GM19372 (cell line): ENCODE data around the gene HSPA4.
"Not testable (repeated sequence)": the region's sequence is repeated elsewhere in the genome, so short reads cannot be mapped to it uniquely, and the experiment has no call there.

ENCODE experiments used
- ATAC-seq: cut with Tn5 transposase; IDR thresholded peaks from one replicate; pipeline ENCODE4 v1.9.1; 2021; ENCODE audit warnings: mild to moderate bottlenecking, low read depth, moderate library complexity; ENCODE audit not compliant: unreplicated experiment

The HSPA4 gene

DNA sequence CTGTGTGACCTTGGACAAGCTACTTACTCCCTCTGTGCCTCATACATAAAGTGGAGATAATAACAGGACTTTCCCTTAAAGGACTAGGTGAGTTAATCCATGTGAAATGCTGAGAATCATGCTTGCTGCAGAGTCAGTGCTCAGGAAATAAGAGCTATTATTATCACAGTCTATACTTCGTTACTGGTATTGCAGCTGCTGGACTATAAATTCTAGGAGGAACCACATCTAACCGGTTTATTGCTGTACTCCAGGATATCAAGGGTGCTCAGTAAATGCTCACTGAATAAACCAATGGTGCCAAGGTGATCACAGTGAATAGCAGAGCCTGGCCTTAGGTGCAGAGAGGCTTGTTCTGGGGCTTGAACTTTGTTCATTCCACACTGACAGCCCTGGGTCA is 69.3 kb downstream of the HSPA4 start:
- ATAC-seq = no peak

DNA sequence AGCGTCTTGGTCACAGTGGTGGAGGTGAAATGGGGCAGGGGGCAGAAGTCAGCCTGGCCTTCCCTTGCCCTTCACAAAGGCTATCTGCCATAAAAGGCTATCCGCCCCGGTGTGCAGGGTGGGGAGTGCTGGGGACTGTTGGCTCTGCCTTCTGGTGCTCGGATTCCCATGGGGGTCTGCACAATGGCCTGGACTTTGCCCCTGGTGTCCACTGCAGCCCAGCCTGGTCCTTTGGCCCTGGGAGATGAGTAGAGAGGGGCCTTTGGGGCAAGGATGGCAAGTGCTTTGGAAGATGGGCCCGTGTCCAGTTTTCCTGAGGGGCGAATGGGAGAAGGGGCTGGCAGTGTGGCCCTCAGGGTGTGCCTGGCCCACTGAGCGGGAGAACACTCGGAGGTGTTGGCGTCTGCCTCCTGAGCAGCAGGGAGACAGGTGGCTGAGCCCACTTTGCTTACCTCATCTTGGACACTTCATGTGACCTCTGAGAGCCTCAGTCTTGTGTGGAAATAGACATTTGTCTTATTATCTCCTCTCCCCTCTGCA is 69.9 kb downstream of the HSPA4 start:
- no peak for ATAC-seq

DNA sequence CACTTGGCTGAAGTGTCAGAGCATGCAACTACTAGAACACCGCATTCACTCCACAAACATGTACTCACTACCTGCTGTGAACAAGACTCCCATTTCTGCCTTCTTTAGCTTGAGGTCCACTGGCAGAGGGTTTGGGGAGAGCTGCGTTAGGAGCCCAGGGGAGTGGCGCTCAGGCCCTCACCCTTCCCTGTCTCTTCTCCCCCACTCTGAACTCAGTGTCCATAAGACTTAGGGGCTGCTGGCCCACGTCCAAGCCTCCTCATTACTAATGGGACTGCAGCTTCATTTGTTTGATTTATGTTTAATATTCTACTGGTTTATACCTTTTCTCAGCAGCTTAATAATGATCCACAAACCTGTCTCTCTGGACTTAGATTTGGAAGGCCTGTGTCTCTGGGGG is 70.9 kb downstream of the HSPA4 start:
- no peak for ATAC-seq

DNA sequence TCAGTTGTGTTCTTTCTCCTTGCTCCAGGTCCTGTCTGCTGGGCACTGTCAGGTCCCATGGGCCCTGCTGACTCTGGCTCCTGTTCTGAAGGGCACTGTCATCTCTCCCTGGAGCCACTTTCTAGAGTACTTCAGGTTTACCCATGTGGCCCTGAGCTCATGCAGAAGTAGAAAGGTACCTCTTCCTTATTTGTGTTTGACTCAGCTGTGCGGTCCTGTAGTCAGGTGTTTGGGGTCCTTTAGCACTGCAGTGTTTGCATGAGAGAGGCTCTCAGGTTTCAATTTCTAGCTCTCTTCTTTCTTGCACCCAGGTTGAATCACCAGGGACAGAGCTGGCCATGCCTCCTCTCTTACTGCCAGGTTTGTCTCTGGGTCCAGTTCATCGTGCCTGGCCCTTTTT is 71.5 kb downstream of the HSPA4 start:
- ATAC-seq = no peak

DNA sequence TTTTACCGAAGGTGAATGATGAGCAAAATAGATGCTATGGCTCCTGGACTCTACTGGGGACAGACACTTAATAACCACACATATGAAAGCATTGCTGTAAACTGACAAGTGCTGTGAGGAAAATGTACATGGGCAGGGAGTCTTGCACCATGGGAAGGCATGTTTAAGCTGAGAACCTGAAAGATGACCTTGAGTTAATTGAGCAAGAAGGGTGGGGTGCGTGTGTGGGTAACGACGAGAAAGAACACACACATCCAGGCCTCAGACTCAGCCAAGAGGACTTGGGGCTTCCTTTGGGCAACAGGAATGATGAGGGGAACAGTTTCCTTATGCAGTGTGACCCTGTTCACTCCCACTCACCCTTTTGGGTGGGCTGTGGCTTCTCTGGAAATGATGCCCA is 73.1 kb downstream of the HSPA4 start:
- no peak for ATAC-seq

DNA sequence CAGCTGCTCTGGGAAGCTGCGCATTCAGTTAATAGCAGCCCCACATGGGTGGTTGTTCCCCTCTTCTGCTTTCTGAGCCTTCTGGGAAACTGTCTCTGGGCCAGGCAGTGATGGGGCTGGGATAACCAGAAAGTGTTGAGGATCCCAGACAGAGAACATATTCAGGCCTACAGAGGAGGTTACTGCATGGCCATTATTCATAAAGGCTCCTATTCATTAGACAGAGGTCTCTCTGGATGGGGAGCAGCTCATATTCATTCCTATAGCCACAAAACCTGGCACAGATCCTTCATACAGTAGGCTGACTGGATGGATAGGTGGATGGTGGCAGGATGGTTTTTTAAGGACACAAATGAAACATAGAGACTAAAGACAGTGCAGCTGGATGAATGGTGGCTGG is 76.3 kb downstream of the HSPA4 start:
- ATAC-seq = no peak

DNA sequence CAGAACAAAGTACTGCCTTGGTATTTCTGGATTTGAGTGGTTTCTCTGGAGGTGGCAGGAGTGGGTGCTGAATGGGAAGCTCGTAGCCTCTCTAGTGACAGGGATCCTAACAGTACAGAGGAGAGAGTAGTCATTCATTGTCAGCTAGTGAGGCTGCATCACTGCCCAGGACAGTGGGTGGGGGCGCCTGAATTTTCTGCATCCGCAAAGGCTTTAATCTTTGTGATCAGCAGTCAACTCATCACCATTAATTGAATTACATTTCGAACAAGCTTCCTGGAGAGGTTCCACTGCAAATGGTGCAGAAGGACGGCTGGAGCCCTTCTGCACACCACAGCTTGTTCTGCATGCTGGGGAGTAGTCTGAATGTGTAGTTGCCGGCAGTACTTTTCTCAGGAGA is 77.5 kb downstream of the HSPA4 start:
- ATAC-seq = no peak

DNA sequence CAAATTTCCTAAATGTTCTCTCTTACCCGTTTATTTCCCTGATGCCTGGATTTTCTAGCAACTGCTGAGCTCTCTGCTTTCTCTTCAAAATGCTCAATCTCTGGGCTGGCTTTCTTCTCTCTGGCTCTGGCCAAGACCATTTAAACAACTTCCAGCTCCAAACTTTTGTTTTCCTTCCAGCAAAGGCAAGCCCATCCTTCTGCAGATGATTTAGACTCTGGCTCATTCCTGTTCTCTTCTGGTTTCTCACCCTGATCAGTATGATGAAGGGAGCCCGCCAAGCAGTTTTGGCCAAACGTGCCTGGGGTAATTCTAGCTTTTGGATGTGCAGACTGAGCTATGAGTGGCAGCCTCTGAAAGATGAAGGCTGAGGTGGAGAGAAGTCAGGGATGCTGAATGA is 78.1 kb downstream of the HSPA4 start:
- no peak for ATAC-seq

GRCh38 chr5:133130387-133131118 is 78.7 kb downstream of the HSPA4 start:
- no peak for ATAC-seq

GRCh38 chr5:133132717-133133116 is 80.9 kb downstream of the HSPA4 start:
- ATAC-seq = no peak

- not testable (repeated sequence) for ATAC-seq
Measured at GRCh38 chr5:133133241-133133640, 81.4 kb downstream of the HSPA4 start.

DNA sequence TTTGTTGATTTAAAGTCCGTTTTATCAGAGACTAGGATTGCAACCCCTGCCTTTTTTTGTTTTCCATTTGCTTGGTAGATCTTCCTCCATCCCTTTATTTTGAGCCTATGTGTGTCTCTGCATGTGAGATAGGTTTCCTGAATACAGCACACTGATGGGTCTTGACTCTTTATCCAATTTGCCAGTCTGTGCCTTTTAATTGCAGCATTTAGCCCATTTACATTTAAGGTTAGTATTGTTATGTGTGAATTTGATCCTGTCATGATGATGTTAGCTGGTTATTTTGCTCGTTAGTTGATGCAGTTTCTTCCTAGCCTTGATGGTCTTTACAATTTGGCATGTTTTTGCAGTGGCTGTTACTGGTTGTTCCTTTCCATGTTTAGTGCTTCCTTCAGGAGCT is 85.1 kb downstream of the HSPA4 start:
- not testable (repeated sequence) for ATAC-seq

DNA sequence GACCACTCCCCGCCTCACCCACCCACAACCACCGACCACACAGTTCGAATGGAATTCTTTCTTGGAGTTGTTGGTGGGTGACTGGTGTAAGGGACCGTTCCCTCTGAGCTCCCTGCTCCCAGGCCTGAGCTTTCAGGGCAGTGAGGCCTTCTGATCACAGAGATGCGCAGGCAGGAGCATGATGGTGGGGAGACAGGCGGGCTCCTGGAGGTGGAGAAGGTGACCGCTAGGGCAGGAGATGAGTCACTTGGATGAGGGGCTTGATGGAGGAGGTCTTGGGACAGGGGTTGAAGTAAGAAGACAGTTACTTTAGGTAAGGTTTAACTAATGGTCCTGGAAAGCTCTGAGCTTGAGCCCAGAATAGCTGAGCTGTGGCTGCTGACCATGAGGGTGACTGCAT is 88.5 kb downstream of the HSPA4 start:
- no peak for ATAC-seq

DNA sequence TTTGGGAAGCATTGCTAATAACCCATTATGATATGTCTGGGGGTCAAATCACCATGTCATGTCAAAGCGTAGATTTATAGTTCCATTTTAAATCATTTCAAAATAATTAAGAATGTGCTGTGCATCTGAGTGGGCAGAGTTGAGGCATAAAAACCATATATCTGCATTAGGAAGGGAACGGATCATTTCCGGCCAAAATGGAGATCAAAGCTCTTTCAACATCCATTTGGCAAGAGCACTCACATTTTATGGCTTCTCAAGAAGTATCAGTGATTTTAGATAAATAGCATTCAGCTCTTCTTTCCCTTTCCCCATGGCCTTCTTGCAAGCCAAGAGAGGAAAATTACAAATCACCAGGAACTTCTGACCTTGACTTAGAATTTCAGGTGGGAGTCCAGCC is 89.9 kb downstream of the HSPA4 start:
- no peak for ATAC-seq

- ATAC-seq = no peak
Measured at GRCh38 chr5:133142782-133143181, 91.0 kb downstream of the HSPA4 start.

GRCh38 chr5:133144245-133144981 is 92.6 kb downstream of the HSPA4 start:
- ATAC-seq = no peak

DNA sequence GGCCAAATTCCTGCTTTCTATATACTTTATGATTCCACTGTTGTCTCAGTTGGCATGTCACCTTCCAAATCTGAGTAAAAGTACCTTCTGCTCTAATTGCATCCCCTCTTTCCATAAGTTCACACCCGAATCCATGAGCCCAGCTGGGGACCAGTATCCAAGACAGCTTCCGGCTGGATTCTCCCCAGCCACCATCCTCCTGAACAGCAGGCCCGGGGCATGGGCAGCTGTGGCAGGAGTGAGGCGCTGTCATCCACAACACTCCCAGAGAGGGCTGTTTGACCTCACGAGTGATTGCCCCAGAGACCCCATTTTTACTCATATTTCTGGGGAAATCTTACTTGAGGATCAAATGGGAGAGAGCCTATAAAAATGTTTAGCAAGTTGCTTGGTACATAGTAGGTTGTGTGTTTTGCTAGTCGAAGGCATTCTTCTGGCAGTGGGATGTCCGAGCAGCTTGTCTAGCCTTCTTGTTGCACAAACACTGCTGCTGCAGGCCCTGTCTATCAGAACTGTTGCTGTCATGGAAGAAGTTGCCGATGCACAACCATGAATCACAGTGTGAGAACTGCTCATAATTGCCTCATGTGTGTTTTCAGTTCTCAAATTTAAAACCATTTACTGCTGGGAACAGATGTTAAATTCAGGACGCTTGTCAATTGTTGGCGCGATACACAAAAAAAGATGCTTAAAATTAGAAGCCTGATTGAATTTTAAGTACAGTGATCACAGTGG is 93.8 kb downstream of the HSPA4 start:
- no peak for ATAC-seq

- ATAC-seq = no peak
Measured at GRCh38 chr5:133147411-133147810, 95.6 kb downstream of the HSPA4 start.

DNA sequence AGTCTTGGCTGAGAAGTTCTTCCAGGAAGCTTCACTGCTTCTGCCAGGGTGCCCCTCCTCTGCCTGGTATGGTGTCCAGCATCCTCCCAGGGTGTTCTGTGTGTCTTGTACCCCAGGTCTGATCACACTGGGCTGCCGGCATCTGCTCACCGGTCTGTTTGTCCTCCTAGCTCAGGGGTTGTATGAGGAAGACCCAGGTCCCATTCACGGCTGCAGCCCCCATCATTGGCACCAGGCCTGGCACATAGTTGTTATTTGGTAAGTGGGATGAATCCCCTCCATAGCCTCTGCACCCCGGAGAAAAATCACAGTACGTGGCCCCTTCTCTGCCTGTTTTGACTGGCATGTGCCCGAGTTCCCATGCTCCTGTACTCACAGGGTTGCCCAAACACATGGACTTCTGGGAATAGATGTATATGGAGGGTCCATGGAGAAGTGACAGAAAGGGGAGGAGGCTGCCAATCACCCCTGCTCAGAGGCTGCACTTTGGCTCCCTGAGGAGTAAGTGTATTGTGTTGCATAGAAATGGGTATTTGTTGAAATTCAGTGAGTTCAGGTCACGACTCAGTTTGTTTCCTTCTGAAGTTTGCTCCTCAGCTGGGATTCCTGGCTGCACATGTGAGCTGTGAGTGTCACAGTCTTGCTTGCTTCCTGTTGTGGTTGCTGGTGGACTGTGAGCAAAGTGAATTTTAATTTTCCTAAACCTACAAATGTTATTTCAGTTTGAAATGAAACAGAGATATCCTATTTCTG is 96.2 kb downstream of the HSPA4 start:
- no peak for ATAC-seq

DNA sequence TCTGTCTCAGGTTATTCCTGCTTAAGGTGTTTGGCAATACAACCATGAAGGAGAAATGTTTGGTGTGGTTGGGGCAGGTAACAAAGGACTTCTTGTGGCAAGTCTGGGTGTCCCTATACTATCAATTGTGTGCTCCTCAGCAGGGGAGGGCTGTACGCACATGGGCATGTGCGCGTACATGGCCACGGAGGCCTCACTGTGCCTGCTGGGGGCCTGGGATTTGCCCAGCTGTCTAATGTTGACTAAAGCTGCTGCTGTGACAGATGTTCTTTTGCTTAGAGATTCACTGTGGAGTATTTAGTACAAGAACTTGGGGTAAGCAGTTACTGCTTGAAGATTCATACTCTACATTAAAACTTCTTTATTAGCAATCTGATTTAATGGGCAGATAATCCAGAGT is 97.5 kb downstream of the HSPA4 start:
- no peak for ATAC-seq
